KOPT-K1 (cell line): ENCODE data around the gene CMTM5.
"Not testable (repeated sequence)": the region's sequence is repeated elsewhere in the genome, so short reads cannot be mapped to it uniquely, and the experiment has no call there.

Experiments used
- H3K27ac ChIP-seq: fragments of 200-600 bp; sonication (generic); 2 replicates; pipeline ENCODE4 v1.5.1; 2016; ENCODE audit warnings: antibody characterized with exemption, mild to moderate bottlenecking, low read depth, low read length; ENCODE audit not compliant: poor library complexity, severe bottlenecking
- H3K36me3 ChIP-seq: fragments of 200-600 bp; sonication (generic); 2 replicates; pipeline ENCODE4 v1.5.1; 2017; ENCODE audit warnings: antibody characterized with exemption, mild to moderate bottlenecking, low read length, moderate library complexity; ENCODE audit not compliant: insufficient read depth
- H3K9me3 ChIP-seq: fragments of 200-600 bp; sonication (generic); 2 replicates; pipeline ENCODE4 v1.5.1; 2017; ENCODE audit warnings: antibody characterized with exemption, low read length, mild to moderate bottlenecking; ENCODE audit not compliant: insufficient read depth, poor library complexity, severe bottlenecking

CMTM5 gene

DNA sequence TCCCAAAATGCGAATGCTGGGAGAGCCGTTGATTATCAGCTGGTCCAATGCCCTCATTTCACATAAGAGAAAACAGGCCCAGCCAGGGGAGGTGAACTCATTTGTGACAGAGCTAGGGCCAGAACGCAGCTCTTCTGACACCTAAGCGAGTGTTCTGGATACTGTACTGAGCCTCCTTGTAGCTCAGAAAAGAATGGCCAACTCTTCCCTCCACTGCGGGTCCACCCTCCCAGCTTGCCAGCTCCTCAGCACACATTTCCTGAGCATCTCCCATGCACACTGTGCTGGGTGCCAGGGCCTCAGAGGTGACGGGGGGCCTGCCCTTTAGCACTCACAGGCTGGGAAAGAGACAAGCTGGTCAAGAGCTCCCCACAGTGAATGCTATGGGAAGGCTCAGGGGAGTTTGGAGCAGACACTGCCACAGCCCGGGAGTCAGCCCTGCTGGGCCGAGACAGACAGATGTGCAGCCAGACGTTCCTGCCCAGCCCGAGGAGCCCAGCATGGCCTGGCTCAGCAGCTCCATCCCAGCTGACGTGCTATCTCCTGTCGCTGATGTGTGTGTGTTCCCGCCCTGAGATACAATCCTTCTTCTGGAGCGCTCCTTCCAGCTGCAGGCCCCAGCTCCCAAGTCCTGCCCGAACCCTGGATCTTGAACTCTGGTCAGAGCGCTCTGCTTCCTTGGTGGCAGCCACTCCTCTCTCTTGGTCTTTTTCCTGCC is 3.5 kb downstream of the CMTM5 start:
- H3K9me3 ChIP-seq: no peaks in the 10 kb centered on the region
- H3K36me3 ChIP-seq: no peaks in the 10 kb centered on the region
- no peak overlapping the region for H3K27ac ChIP-seq

DNA sequence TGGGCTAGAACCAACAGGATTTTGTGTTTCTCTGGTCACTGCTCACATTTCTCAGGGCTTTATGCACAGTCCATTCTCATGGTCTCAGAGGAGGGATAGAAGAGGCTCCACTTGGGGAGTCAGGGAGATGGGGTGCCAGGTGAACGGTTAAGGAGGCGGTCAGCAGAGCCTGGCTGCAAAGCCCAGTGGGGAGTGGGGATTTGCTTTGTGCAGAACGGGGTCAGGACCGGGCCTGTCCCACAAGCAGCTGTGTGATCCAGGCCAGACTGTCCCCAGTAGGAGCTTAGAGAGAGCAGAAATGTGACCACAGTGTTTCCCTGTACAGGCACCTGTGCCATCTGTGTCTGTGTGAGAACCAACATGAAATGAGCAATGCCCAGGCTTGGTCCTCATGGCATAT is 4.1 kb downstream of the CMTM5 start:
- no peaks in the 10 kb centered on the region for H3K36me3 ChIP-seq
- no peaks in the 10 kb centered on the region for H3K9me3 ChIP-seq
- H3K27ac ChIP-seq: no peak overlapping the region

DNA sequence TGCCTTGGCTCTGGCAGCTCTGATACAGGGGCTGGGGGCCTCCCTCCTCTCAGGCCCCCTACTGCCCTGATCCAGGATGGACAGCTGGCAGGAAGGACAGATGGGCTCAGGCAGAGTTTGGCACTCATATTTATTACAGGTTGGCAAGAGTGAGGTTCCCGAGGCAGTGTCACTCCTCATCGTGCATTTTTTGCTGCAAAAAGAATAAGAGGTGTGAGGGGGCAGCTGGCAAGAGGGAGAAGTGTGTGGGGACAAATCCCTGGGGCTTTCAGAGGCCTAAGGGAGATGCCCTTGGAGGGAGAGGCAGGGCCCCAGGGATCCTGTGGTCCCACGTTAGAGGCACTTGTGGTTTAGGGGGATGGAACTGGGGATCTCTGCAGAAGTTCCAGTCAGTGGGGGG is 5.0 kb downstream of the CMTM5 start:
- Histone ChIP-seq H3K27ac (no peak overlapping the region), H3K36me3 (no peaks in the 10 kb centered on the region), H3K9me3 (no peaks in the 10 kb centered on the region)

DNA sequence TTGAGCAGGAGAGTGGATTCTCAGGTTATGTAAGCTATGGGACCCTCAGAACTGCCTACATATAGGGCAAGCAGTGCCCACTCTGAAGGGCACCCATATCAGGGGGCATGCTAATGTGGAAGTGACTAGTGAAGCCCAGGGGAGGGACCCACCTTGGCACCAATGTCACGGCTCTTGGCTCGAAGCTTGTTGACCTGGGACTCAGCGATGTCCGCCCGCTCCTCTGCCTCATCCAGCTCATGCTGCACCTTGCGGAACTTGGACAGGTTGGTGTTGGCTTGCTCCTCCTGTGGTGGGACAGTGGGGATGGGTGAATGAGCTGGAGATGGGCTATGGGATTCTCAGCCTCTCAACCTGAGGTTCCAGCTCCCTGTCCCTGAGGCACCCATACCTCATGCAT is 5.4 kb downstream of the CMTM5 start:
- Histone ChIP-seq H3K9me3 (no peaks in the 10 kb centered on the region), H3K36me3 (no peaks in the 10 kb centered on the region), H3K27ac (no peak overlapping the region)

DNA sequence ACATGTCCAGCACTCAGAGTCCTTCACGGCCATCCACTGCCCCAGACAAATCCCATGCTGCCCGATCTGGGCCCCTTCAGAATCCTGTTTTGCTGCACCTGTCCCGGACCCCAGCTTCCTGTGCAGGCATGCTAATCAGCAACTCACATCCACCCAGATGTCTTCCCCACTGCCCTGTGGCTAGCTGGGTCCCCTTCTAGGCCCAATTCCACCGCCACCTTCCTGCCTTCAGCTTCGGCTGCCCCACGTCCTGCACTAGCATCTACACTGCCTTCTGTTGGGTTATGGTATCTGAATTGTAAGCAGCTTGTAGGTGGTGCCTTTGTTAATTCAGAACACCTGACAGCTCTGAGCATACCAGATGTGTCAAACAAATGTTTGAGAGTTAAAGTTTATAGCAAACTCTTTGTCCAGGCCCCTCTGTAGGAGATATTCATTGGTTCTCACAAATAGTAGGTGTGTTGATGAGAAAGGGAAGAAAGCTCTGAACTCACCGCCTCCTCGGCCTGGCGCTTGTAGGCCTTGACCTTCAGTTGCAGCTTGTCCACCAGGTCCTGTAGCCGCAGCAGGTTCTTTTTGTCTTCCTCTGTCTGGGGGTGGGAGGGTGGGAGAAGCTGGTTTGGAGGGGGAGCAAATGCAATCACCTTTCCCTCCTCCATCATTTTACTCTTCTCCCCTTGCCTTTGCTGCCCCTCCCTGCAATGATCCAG is 6.0 kb downstream of the CMTM5 start:
- no peaks in the 10 kb centered on the region for H3K36me3 ChIP-seq
- no peaks in the 10 kb centered on the region for H3K9me3 ChIP-seq
- H3K27ac ChIP-seq: no peak overlapping the region

DNA sequence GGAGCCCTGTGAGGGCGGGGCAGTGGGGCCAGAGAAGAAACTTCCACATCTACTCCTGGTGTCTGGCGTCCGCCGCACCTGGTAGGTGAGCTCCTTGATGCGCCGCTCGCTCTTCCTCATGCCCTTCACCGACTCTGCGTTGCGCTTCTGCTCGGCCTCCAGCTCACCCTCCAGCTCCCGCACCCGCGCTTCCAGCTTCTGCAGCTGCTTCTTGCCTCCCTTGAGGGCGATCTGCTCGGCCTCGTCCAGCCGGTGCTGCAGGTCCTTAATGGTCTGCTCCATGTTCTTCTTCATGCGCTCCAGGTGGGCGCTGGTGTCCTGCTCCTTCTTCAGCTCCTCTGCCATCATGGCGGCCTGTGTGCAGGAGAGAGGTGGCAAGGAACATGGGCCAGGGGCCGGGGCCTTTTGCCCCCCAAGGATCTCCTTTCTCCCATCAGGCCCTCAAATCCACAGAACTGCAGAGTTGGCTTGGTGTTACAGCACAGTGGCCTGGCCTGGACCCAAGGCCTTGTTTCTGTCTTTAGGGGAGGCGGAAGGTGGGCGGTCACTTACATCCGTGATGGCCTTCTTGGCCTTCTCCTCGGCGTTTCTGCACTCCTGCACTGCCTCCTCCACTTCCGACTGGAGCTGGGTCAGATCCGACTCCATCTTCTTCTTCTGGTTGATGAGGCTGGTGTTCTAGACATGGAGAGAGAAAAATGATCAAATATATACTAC is 7.7 kb downstream of the CMTM5 start:
- no peak overlapping the region for H3K27ac ChIP-seq

DNA sequence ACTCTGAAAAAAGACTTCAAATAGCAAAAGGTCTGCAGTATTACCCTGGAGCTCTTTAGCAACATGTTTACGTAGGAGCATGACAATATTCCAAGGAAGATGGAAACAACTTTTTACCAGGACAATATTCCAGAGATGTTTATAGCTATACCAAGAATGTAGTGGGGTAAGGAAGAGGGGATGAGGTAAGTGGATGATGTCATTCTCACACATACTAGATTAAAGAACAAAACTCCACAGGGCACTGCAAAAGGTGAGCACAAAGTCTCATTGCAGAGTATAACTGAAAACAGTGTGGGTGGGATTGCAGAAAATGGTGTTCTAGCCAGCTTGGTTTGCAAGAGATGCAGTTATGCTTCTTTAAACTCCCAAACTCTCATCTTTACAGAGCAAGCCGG is 8.4 kb downstream of the CMTM5 start:
- Histone ChIP-seq H3K36me3 (no peaks in the 10 kb centered on the region), H3K9me3 (no peaks in the 10 kb centered on the region), H3K27ac (no peak overlapping the region)

More for the DNA sequence above, 7.7 kb downstream of the CMTM5 start:
- Histone ChIP-seq H3K9me3 (no peaks in the 10 kb centered on the region), H3K36me3 (no peaks in the 10 kb centered on the region)

DNA sequence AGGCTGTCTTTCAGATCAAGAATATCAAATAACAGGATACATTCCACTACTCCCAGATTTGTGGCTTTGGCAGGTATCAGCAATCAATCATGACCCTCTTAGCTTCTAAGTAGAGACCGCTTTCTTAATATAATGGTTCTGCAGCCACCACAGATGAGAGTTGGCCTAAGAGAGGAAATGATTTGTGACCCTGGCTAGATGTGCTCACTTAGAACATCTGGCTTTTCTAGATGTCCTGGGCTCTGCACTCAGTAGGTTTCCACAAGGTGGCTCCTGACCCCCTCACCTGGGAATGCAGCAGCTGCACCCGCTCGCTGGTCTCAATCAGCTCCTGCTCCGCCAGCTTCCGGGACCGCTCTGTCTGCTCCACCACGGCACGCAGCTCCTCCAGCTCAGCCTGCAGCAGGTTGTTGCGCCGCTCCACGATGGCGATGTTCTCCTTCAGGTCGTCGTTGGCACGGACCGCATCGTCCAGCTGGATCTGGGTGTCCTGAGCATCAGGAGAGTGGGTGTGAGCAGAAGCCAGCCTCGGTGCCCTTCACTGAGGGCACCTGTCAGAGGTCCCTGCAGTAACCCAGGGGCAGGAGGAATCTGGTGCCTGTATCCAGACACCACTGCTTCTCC is 8.9 kb downstream of the CMTM5 start:
- H3K36me3 ChIP-seq: no peaks in the 10 kb centered on the region
- H3K27ac ChIP-seq: no peak overlapping the region
- H3K9me3 ChIP-seq: no peaks in the 10 kb centered on the region

DNA sequence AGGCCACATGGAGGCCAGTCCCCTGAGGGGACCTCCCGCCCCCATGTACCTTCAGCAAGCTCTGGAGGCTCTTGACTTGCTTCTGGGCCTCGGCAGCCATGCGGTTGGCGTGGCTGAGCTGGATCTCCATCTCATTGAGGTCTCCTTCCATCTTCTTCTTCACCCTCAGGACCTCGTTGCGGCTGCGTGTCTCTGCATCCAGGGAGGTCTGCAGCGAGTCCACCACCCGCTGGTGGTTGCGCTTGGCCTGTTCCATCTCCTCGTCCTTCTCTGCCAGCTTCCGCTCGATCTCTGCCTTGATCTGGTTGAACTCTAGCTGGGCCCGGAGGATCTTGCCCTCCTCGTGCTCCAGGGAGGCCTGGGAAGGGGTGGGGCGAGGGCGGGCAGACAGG is 9.4 kb downstream of the CMTM5 start:
- not testable (repeated sequence) for H3K36me3 ChIP-seq, H3K27ac ChIP-seq

DNA sequence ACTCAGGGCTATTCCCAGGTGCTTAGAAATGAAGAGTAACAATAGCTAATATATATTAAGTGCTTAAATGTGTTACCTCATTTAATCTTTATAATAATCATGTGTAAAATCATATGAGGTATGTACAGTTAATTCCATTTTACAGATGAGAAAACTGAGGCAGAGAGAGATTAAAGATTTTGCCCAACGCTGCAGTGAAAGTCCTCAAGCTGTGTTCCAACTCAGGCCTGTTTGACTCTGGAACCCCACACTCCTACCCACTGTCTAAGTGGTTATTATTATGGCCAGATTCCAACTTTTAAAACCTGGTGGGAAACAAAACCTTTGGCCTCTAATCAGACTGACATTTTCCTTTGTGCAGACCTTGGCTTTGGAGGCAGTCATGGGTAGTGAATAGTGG is 10.2 kb downstream of the CMTM5 start:
- no peaks in the 10 kb centered on the region for H3K36me3 ChIP-seq
- H3K9me3 ChIP-seq: no peaks in the 10 kb centered on the region
- no peak overlapping the region for H3K27ac ChIP-seq

More for the DNA sequence above, 9.4 kb downstream of the CMTM5 start:
- H3K9me3 ChIP-seq: not testable (repeated sequence)

DNA sequence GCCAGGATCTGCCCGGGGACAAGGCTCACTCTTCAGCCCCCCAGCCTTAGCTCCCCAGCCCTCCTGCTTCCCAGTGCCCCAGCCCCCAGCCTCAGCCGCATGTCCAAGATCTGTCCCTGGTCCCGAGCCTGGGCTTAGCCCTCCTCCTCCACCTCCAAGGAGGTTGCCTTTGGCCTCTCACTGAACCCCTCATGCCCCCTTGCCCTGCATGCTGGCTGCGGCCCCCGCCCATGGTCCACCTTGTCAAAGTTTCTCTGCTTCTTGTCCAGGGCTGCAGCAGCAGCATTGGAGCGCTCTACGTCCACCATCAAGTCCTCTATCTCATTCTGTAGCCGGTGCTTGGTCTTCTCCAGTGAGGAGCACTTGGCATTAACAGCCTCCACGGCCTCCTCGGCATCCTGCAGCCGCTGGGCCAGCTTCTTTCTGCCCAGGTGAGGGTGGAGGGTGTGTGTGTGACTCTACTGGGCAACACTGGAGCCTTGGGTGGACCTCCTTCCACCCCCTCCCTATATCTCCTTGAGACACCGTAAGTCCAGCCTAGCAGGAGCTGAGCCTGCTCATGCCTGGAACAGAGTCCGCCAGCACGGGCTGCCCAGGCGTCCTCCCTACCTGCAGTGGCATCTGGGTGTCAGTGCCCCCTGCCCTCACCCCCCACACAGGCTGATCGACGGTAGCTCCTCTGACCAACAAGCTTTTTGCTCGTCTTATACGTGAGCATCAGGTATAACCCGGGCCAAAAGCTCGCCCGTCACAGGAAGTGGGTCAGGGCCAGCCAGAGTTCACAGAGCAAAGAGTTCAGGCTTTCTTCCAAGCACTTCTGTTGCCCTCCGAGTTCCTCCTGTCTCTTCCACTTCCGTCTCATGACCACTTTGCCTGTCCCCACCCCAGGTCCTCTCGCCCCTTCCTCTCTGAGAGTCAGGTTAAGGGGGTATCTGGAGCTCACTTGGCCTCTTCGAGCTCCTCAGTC is 11.4 kb downstream of the CMTM5 start:
- no peaks in the 10 kb centered on the region for H3K36me3 ChIP-seq
- no peaks in the 10 kb centered on the region for H3K9me3 ChIP-seq
- H3K27ac ChIP-seq: no peak overlapping the region

DNA sequence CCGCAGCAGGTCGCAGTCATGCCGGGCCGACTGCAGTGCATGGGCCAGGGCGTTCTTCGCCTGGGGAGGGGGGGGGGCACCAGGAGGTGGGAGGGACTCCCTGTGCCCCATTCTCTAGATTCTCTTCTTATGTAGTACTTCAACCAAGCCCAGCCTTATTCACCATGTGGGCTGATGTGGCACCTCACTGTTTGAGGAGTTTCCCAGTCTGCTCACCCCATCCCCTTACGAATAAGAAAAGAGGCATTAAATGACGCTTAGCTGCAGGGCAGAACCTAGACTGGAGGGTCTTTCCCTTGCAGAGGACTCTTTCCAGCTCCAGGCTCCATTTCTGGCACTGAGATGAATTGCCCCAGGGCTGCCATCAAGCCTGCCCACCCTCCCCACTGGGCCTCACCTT is 12.2 kb downstream of the CMTM5 start:
- H3K9me3 ChIP-seq: no peaks in the 10 kb centered on the region
- no peaks in the 10 kb centered on the region for H3K36me3 ChIP-seq
- no peak overlapping the region for H3K27ac ChIP-seq

DNA sequence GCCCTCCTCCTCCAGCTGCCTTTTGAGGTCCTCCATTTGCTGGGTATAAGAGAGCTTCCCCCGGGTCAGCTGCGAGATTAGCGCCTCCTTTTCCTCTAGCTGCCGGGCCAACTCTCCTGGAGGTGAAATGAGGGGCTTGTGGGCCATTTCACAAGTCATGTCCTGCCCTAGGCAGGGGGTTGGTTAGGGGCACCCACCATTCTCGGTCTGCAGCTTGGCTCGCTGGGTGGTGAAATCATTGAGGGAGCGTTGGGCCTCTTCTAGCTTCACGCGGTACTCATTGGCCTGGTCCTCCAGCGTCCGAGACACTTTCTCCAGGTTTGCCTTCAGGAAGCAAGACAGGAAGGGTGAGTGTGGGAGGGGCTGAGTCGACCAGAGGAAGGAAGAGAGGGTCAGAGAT is 12.6 kb downstream of the CMTM5 start:
- Histone ChIP-seq H3K36me3 (no peaks in the 10 kb centered on the region), H3K27ac (no peak overlapping the region), H3K9me3 (no peaks in the 10 kb centered on the region)

DNA sequence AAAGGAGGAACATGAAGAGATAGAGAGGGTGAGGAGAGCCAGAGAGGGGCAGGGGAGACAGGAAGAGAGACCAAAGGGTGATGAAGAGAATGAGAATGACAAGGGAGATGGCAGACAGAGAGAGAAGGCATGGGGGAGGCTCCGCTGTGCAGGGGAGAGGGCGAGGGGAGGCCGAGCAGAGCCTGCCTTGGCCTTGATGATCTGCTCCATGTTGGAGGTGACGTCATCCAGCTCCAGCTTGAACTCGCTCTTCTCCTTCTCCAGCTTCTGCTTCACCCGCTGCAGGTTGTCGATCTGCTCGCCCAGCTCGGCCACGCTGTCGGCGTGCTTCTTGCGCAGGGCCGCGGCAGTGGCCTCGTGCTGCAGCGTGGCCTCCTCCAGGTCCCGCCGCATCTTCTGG is 13.0 kb downstream of the CMTM5 start:
- H3K36me3 ChIP-seq, H3K9me3 ChIP-seq, H3K27ac ChIP-seq: not testable (repeated sequence)
